ENCODE data around the gene CLTC.

CLTC gene

GRCh38 chr17:59737324-59737723 is 117.6 kb downstream of the CLTC start:
- no peaks in the 10 kb centered on the region for H3K27me3 ChIP-seq (ENCODE audit: control insufficient read depth, insufficient read depth, low read length)
- H3K4me3 ChIP-seq (ENCODE audit: low read depth, low read length), result no peak overlapping the region
- H3K9ac ChIP-seq (ENCODE audit: low read depth, low read length), result no peak overlapping the region
- H3K4me1 ChIP-seq (ENCODE audit: control insufficient read depth, insufficient read depth, low read length), result no peaks in the 10 kb centered on the region
- H3K36me3 ChIP-seq (ENCODE audit: control insufficient read depth, insufficient read depth, low read length), result no peaks in the 10 kb centered on the region
- H3K9me3 ChIP-seq (ENCODE audit: control insufficient read depth, insufficient read depth, low read length), result no peaks in the 10 kb centered on the region

GRCh38 chr17:59743842-59744241 is 124.1 kb downstream of the CLTC start:
- H3K36me3 ChIP-seq (ENCODE audit: control insufficient read depth, insufficient read depth, low read length), result peaks cover 2% of the 10 kb centered on the region
- H3K9me3 ChIP-seq (ENCODE audit: control insufficient read depth, insufficient read depth, low read length), result no peaks in the 10 kb centered on the region
- H3K27me3 ChIP-seq (ENCODE audit: control insufficient read depth, insufficient read depth, low read length), result no peaks in the 10 kb centered on the region
- no peak overlapping the region for H3K9ac ChIP-seq (ENCODE audit: low read depth, low read length)
- H3K4me3 ChIP-seq (ENCODE audit: low read depth, low read length), result no peak overlapping the region
- no peaks in the 10 kb centered on the region for H3K4me1 ChIP-seq (ENCODE audit: control insufficient read depth, insufficient read depth, low read length)

- H3K4me1 ChIP-seq (ENCODE audit: control insufficient read depth, insufficient read depth, low read length), result no peaks in the 10 kb centered on the region
- H3K4me3 ChIP-seq (ENCODE audit: low read depth, low read length), result no peak overlapping the region
- no peak overlapping the region for H3K9ac ChIP-seq (ENCODE audit: low read depth, low read length)
- H3K9me3 ChIP-seq (ENCODE audit: control insufficient read depth, insufficient read depth, low read length), result no peaks in the 10 kb centered on the region
- no peaks in the 10 kb centered on the region for H3K27me3 ChIP-seq (ENCODE audit: control insufficient read depth, insufficient read depth, low read length)
- H3K36me3 ChIP-seq (ENCODE audit: control insufficient read depth, insufficient read depth, low read length), result peaks cover 2% of the 10 kb centered on the region
These were observed 125.3 kb downstream of the CLTC start for GRCh38 chr17:59745040-59745439.
